Measurements from ENCODE around the gene KIAA0753.

Gene KIAA0753

GRCh38 chr17:6608321-6608720, 32.2 kb downstream of the KIAA0753 start:
- TF ChIP-seq, protein P1, sequence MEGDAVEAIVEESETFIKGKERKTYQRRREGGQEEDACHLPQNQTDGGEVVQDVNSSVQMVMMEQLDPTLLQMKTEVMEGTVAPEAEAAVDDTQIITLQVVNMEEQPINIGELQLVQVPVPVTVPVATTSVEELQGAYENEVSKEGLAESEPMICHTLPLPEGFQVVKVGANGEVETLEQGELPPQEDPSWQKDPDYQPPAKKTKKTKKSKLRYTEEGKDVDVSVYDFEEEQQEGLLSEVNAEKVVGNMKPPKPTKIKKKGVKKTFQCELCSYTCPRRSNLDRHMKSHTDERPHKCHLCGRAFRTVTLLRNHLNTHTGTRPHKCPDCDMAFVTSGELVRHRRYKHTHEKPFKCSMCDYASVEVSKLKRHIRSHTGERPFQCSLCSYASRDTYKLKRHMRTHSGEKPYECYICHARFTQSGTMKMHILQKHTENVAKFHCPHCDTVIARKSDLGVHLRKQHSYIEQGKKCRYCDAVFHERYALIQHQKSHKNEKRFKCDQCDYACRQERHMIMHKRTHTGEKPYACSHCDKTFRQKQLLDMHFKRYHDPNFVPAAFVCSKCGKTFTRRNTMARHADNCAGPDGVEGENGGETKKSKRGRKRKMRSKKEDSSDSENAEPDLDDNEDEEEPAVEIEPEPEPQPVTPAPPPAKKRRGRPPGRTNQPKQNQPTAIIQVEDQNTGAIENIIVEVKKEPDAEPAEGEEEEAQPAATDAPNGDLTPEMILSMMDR (IDR thresholded peaks at IDR 0.05; ENCODE audit: insufficient read depth, low read length, poor library complexity, severe bottlenecking), result no peak
- TF ChIP-seq EZH2phosphoT487 (conservative IDR thresholded peaks at IDR 0.05; ENCODE audit: low read length), result no peak
- Histone ChIP-seq H4K20me1 (ENCODE audit: low read depth, low read length) (no peaks in the 10 kb centered on the region), H3K27me3 (ENCODE audit: low read length) (no peaks in the 10 kb centered on the region), H3K79me2 (ENCODE audit: insufficient read depth, low read length) (no peaks in the 10 kb centered on the region), H3K4me3 (ENCODE audit: insufficient read depth, low read length, poor library complexity, severe bottlenecking) (no peak overlapping the region), H2AFZ (ENCODE audit: low read depth, low read length, severe bottlenecking) (no peak overlapping the region), H3K36me3 (ENCODE audit: low read length) (peaks cover 9% of the 10 kb centered on the region; the same call in 1 of the 2 replicates), H3K9ac (ENCODE audit: low read length) (no peak overlapping the region), H3K4me2 (ENCODE audit: low read depth, low read length, poor library complexity, severe bottlenecking) (no peak overlapping the region), H3K9me2 (replicated peaks; ENCODE audit: insufficient read depth, low read length) (no peaks in the 10 kb centered on the region), H3K27ac (ENCODE audit: low read depth, low read length) (no peak overlapping the region), H3K9me3 (ENCODE audit: insufficient read depth, low read length) (no peaks in the 10 kb centered on the region), H3F3A (ENCODE audit: insufficient read depth) (no peaks in the 10 kb centered on the region)

DNA sequence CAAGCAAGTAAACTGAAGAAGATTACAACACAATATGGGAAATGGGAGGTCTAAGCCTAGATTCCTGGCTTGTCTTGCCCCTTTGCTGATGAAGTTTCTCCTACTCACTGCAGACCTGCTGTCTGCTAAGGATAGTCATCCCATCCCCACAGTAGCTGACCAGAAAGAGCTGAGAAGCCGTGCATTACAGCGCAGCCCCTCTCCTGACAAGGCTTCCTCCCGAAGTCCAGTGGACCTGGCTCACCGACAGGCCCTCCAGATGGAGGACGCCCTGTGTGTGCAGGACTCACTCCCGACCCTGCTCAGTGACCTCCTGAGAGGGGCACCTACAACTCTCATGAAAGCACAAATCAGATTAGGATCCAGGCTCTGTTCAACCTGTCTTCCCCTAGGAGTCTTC, 35.4 kb downstream of the KIAA0753 start:
- no peaks in the 10 kb centered on the region for H3K27me3 ChIP-seq (ENCODE audit: low read length)
- H3K9ac ChIP-seq (ENCODE audit: low read length), result no peak overlapping the region
- no peak for TF ChIP-seq EZH2phosphoT487 (conservative IDR thresholded peaks at IDR 0.05; ENCODE audit: low read length)
- TF ChIP-seq, protein P1 (IDR thresholded peaks at IDR 0.05; ENCODE audit: insufficient read depth, low read length, poor library complexity, severe bottlenecking), result no peak
- no peaks in the 10 kb centered on the region for H4K20me1 ChIP-seq (ENCODE audit: low read depth, low read length)
- H3K36me3 ChIP-seq (ENCODE audit: low read length), result peaks cover 9% of the 10 kb centered on the region; the same call in 1 of the 2 replicates
- H3F3A ChIP-seq (ENCODE audit: insufficient read depth), result no peaks in the 10 kb centered on the region
- H3K4me3 ChIP-seq (ENCODE audit: insufficient read depth, low read length, poor library complexity, severe bottlenecking), result no peak overlapping the region
- H3K9me2 ChIP-seq (replicated peaks; ENCODE audit: insufficient read depth, low read length), result no peaks in the 10 kb centered on the region
- H2AFZ ChIP-seq (ENCODE audit: low read depth, low read length, severe bottlenecking), result no peak overlapping the region
- no peaks in the 10 kb centered on the region for H3K79me2 ChIP-seq (ENCODE audit: insufficient read depth, low read length)
- H3K9me3 ChIP-seq (ENCODE audit: insufficient read depth, low read length), result no peaks in the 10 kb centered on the region
- H3K4me2 ChIP-seq (ENCODE audit: low read depth, low read length, poor library complexity, severe bottlenecking), result no peak overlapping the region
- H3K27ac ChIP-seq (ENCODE audit: low read depth, low read length), result no peak overlapping the region

GRCh38 chr17:6603744-6604325, 36.7 kb downstream of the KIAA0753 start:
- no peak overlapping the region for H3K4me3 ChIP-seq (ENCODE audit: insufficient read depth, low read length, poor library complexity, severe bottlenecking)
- no peak overlapping the region for H3K27ac ChIP-seq (ENCODE audit: low read depth, low read length)
- H3K9ac ChIP-seq (ENCODE audit: low read length), result no peak overlapping the region
- no peaks in the 10 kb centered on the region for H3K9me2 ChIP-seq (replicated peaks; ENCODE audit: insufficient read depth, low read length)
- H2AFZ ChIP-seq (ENCODE audit: low read depth, low read length, severe bottlenecking), result no peak overlapping the region
- no peaks in the 10 kb centered on the region for H3F3A ChIP-seq (ENCODE audit: insufficient read depth)
- H3K4me2 ChIP-seq (ENCODE audit: low read depth, low read length, poor library complexity, severe bottlenecking), result no peak overlapping the region
- H3K36me3 ChIP-seq (ENCODE audit: low read length), result 0 out of 2 replicates have a peak, but pooled peaks cover 7% of the 10 kb centered on the region
- no peak for TF ChIP-seq EZH2phosphoT487 (conservative IDR thresholded peaks at IDR 0.05; ENCODE audit: low read length)
- TF ChIP-seq, protein P1 (IDR thresholded peaks at IDR 0.05; ENCODE audit: insufficient read depth, low read length, poor library complexity, severe bottlenecking), result no peak
- no peaks in the 10 kb centered on the region for H3K9me3 ChIP-seq (ENCODE audit: insufficient read depth, low read length)
- no peaks in the 10 kb centered on the region for H4K20me1 ChIP-seq (ENCODE audit: low read depth, low read length)
- no peaks in the 10 kb centered on the region for H3K79me2 ChIP-seq (ENCODE audit: insufficient read depth, low read length)
- H3K27me3 ChIP-seq (ENCODE audit: low read length), result no peaks in the 10 kb centered on the region
